Psoas muscle (tissue), 8 donors: ENCODE results near the gene PEX10. TPM values are rescaled to one million over a fixed set of nuclear protein-coding genes. Genes with fewer than 3 reads are reported as not detected.
"Not testable (repeated sequence)": the region's sequence is repeated elsewhere in the genome, so short reads cannot be mapped to it uniquely, and the experiment has no call there.

Source experiments
- ATAC-seq, 4 donors: fragments of 200-7000 bp; cut with Tn5 transposase; one replicate each; pipeline ENCODE4 v1.9.1; 2020; ENCODE audit warnings: moderate library complexity in 3 of 4, mild to moderate bottlenecking in 2 of 4
- DNase-seq, 2 donors: peaks; one replicate each; pipeline ENCODE4 v3.0.0-alpha.2; 2020
- H3K27ac ChIP-seq: fragments of 200-600 bp; one replicate; pipeline ENCODE4 v1.8.0; 2022
- H3K27me3 ChIP-seq, 3 donors: fragments of 200-600 bp in 1 of 3; one replicate each; pipeline versions ENCODE4 v1.6.1 to v1.8.0; 2013 to 2022; ENCODE audit warnings: low read length in 2 of 3, mild to moderate bottlenecking in 2 of 3, moderate library complexity in 1 of 3; ENCODE audit not compliant: insufficient read depth in 3 of 3
- H3K36me3 ChIP-seq, 2 donors: fragments of 200-600 bp in 1 of 2; one replicate each; pipeline versions ENCODE4 v1.6.1 to v1.8.0; 2013 to 2022; ENCODE audit warnings: low read depth in 1 of 2, mild to moderate bottlenecking in 1 of 2, moderate library complexity in 1 of 2; ENCODE audit not compliant: insufficient read depth in 1 of 2
- H3K4me1 ChIP-seq: fragments of 200-600 bp; one replicate; pipeline ENCODE4 v1.8.0; 2022
- H3K4me3 ChIP-seq: fragments of 200-600 bp; one replicate; pipeline ENCODE4 v1.8.0; 2022; ENCODE audit warnings: mild to moderate bottlenecking
- H3K9me3 ChIP-seq: fragments of 200-600 bp; one replicate; pipeline ENCODE4 v1.8.0; 2022
- WGBS, 3 donors: extraction: QIAGEN DNeasy Blood & Tissue Kit; methylation state at CpG; one replicate each; pipeline versions ENCODE4 v1.1.6 to v1.1.7; 2013; 5-methylcytosine and 5-hydroxymethylcytosine counted together
- intact Hi-C, 2 donors: fragments of 100-400 bp; cut with DNase I; formaldehyde crosslinking; loops; one replicate each; pipeline versions ENCODE4 v1.11.0 to v1.14.2; 2022
- long read RNA-seq, 2 donors: library from polyadenylated mRNA; unstranded; transcript quantifications; one replicate each; pipeline ENCODE4 v2.0.0, GENCODE V29; 2021
- polyA plus RNA-seq, 3 donors: library from polyadenylated mRNA; stranded (reverse); fragments of 200-250 nt; gene quantifications; one replicate each; pipeline ENCODE4 v1.2.3, GENCODE V29; 2013
- total RNA-seq, 4 donors: library from RNA; stranded (reverse); fragmentation: NEBNext Ultra II Directional in 2 of 4; extraction: Animal tissue kit (Norgen Biotek cat#: 25700) in 2 of 4; gene quantifications; one replicate each; pipeline versions ENCODE4 v1.2.1 to v1.2.4, GENCODE V29; 2021 to 2023
- TF ChIP-seq, protein P1 (sequence below): fragments of 200-600 bp; IDR thresholded peaks from one replicate; pipeline ENCODE4 v1.8.0; 2022; ENCODE audit warnings: antibody characterized with exemption
- donor health status: healthy with polysubstance abuse.
- donor health status: DM: no; HTN: no; CAD: no; lungs with moderate emphysema.
- donor health status: Bipolar disorder and iron deficiency.
- donor health status: healthy.
- donor health status: DM: yes; HTN: yes; CAD: no.
- donor health status: DM: no; HTN: no; CAD: no.
- donor health status: DM: no; HTN: no; CAD: no.
- donor health status: DM: yes; HTN: yes; CAD: no.

The PEX10 gene
- total RNA-seq (10 to 100 TPM; 14.1 to 19.7 (median 17.1) TPM), polyA plus RNA-seq (10 to 100 TPM; 12.6 to 18.4 (median 16.2) TPM)
- long read RNA-seq, donor 1, transcript PEX10-202 (6 exons, 1,997 nt): major isoform, 39 of 45 reads
- long read RNA-seq, donor 1, partial matches to known transcripts: 0 of 45 reads
- long read RNA-seq, donor 1, other reads (novel, unspliced or antisense): 6 of 45 reads
- long read RNA-seq, donor 2, transcript PEX10-202 (6 exons, 1,997 nt): major isoform, 47 of 69 reads
- long read RNA-seq, donor 2, partial matches to known transcripts: 8 of 69 reads
- long read RNA-seq, donor 2, other reads (novel, unspliced or antisense): 14 of 69 reads

DNA sequence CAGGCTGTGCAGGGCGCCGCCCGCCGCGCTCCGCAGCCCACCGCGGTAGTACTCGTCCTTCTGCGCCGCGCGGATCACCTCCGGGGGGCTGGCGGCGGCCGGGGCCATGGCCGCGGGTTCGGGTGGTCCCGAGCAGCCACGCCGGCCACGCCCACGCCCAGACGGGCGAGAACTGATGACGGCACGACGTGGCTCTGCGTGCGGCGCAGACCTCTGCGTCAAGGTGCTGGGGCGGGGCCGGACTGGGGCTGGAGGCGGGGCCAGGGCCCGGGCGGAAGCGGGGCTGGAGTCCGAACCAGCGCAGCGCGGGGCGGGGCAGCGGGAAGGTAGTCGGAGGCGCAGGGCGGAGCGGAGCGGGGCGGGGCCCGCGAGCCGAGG lies at the start of gene PEX10:
Gene PEX10, minus strand, starts transcription at position 170 of the 378 bp plus-strand sequence. Its CDS starts 62 bp downstream, at position 108.
- 0% methylated on average over 28 to 55 of the region's 55 CpGs for WGBS, 3 donors

DNA sequence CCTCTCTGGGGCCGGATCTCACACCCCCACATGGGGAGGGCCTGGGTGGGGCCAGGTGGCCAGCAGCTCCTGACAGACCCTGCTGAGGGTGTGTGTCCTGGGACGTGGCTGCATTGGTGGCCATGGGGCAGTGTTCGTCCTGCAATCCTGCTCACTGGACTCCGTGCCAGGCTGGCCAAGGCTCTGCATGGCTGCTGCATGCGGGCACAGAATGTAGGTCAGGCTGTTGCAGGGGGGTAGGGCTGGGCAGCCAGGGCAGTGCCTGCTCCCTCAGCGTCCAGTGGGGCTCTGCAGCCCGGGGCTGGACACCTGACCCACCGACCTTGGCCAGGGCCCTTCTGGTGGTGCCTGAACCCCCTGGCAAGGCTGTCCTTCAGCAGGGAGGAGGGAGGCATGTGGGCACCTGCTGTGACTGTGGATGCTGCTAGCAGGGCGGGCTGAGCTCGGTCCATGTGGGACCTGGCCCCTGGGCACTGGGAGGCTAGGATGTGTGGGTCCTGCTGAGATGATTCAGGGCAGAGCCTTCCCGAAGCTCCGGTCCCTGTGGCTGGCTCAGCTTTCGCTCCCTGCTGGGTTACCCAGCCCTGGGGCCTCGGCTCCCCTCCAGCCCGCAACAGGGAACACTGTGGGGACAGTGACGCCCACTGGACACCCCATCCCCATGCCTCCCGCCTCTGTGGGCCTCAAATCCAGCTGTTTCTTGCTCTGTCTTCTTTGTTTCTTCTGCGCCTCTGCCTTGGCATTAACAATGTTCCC lies 48.8 kb upstream of the PEX10 start:
- Histone ChIP-seq H3K36me3 (no peaks in the 10 kb centered on the region), H3K27ac (no peak overlapping the region), H3K27me3 (peaks cover 0 to 49% (median 14%) of the 10 kb centered on the region in 3 donors), H3K9me3 (no peaks in the 10 kb centered on the region), H3K4me1 (no peaks in the 10 kb centered on the region), H3K4me3 (no peak overlapping the region)
- peak in 1 of 4 donors; percentile 54 for ATAC-seq
- intact Hi-C loops: loop anchor here in 1 of 2 donors (5.0 kb wide), 1 partner anchor 86 kb away; no protein-coding TSS in a partner anchor
- 34 to 45% (median 40%) methylated on average over 16 to 18 of the region's 18 CpGs for WGBS, 3 donors
- TF ChIP-seq, protein P1, sequence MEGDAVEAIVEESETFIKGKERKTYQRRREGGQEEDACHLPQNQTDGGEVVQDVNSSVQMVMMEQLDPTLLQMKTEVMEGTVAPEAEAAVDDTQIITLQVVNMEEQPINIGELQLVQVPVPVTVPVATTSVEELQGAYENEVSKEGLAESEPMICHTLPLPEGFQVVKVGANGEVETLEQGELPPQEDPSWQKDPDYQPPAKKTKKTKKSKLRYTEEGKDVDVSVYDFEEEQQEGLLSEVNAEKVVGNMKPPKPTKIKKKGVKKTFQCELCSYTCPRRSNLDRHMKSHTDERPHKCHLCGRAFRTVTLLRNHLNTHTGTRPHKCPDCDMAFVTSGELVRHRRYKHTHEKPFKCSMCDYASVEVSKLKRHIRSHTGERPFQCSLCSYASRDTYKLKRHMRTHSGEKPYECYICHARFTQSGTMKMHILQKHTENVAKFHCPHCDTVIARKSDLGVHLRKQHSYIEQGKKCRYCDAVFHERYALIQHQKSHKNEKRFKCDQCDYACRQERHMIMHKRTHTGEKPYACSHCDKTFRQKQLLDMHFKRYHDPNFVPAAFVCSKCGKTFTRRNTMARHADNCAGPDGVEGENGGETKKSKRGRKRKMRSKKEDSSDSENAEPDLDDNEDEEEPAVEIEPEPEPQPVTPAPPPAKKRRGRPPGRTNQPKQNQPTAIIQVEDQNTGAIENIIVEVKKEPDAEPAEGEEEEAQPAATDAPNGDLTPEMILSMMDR: no peak
- DNase-seq: no peak

More for the DNA sequence above, at the start of gene PEX10:
- Histone ChIP-seq H3K27ac (peak within 1 kb of the TSS; percentile 91), H3K4me1 (peaks cover 19% of the 10 kb centered on the region), H3K4me3 (peak within 1 kb of the TSS; percentile 100), H3K27me3 (peaks cover 0 to 13% (median 4%) of the 10 kb centered on the region in 3 donors), H3K9me3 (no peaks in the 10 kb centered on the region), H3K36me3 (peaks cover 0 to 25% of the 10 kb centered on the region in 2 donors)
- TF ChIP-seq, protein P1: no peak
- intact Hi-C loops: loop anchor here (5.0 to 10.0 kb wide), 3 partner anchors 115 to 232 kb away; partner anchors contain the start of genes HES5 (in 1 of the 2) and PANK4 (in 1 of the 2)
- peak; percentile 96 to 97 (median 97) for ATAC-seq
- peak; percentile 98 to 99 for DNase-seq

DNA sequence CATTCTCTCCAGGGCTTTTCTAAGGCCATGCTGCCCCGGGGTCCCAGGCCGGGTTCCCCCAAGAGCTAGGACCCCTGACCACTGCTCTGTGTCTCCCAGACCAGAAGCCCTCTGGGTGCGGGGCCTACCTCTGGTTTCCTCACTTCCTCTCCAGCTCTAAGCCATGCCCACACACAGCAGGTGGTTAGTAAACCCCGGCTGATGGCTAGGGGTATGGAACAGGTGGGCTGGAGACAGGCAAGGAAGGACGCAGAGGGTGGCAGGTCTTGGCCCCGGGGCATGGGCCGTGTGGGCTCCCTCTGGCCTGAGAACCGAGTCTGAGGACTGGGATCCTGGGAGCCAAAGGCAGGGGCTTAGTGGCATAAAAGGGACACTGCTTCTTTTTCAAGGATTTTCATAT lies 47.8 kb upstream of the PEX10 start:
- intact Hi-C loops: loop anchor here in 1 of 2 donors (5.0 kb wide), 1 partner anchor 87 kb away; no protein-coding TSS in a partner anchor
- Histone ChIP-seq H3K27ac (no peak overlapping the region), H3K4me1 (no peaks in the 10 kb centered on the region), H3K36me3 (no peaks in the 10 kb centered on the region), H3K27me3 (peaks cover 0 to 44% (median 13%) of the 10 kb centered on the region in 3 donors), H3K4me3 (no peak overlapping the region), H3K9me3 (no peaks in the 10 kb centered on the region)
- TF ChIP-seq, protein P1: no peak
- 44 to 54% (median 51%) methylated on average over 8 of the region's 8 CpGs for WGBS, 3 donors
- peak in 2 of 4 donors; percentile 7 to 9 for ATAC-seq
- DNase-seq: no peak

DNA sequence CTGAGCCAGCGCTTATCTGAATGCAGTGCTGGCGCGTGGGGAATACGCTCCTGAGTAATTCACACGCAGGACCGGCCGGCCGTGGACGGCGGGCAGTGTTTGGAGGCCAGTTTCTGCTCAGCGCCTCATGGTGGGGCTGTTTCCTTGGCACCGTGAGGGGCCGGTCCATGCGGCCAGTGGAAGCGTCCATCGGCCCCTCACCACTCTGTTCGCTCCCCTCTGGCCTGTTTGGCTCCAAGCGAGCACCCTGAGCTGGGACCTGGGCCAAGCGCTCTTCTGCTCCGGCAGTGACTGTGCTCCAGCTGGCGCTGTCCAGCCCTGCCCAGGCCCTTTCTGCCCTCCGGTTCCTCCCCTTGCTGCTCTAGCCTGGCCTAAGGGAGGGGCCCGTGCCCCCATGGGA lies 47.4 kb upstream of the PEX10 start:
- Histone ChIP-seq H3K4me1 (no peaks in the 10 kb centered on the region), H3K4me3 (no peak overlapping the region), H3K27me3 (peaks cover 0 to 44% (median 13%) of the 10 kb centered on the region in 3 donors), H3K27ac (no peak overlapping the region), H3K9me3 (no peaks in the 10 kb centered on the region), H3K36me3 (no peaks in the 10 kb centered on the region)
- 19 to 35% (median 21%) methylated on average over 21 to 23 of the region's 23 CpGs for WGBS, 3 donors
- TF ChIP-seq, protein P1: peak; percentile 33
- ATAC-seq: peak; percentile 60 to 75 (median 64)
- peak in 1 of 2 donors; percentile 45 for DNase-seq
- intact Hi-C loops: loop anchor here in 1 of 2 donors (5.0 kb wide), 1 partner anchor 88 kb away; no protein-coding TSS in a partner anchor

DNA sequence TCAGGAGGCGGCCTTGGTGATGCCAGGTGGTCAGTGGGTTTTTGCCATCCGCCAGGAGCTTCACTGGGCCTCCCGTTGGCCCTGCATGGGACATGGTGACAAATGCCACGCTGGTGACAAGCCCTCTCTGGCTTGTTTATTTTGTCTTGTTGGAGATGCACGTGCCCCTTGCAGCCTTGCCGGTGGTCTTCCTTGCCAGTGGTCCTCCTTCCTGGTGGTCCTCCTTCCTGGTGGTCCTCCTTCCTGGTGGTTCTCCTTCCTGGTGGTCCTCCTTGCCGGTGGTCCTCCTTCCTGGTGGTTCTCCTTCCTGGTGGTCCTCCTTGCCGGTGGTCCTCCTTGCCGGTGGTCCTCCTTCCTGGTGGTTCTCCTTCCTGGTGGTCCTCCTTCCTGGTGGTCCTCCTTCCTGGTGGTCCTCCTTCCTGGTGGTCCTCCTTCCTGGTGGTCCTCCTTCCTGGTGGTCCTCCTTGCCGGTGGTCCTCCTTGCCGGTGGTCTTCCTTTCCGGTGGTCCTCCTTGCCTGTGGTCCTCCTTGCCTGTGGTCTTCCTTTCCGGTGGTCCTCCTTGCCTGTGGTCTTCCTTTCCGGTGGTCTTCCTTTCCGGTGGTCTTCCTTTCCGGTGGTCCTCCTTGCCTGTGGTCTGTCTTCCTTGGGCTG lies 46.9 kb upstream of the PEX10 start:
- DNase-seq, H3K9me3 ChIP-seq, H3K36me3 ChIP-seq, H3K4me1 ChIP-seq, H3K4me3 ChIP-seq, H3K27ac ChIP-seq, ATAC-seq, intact Hi-C loops: not testable (repeated sequence)
- 72 to 87% (median 73%) methylated on average over 12 to 16 of the region's 16 CpGs for WGBS, 3 donors
- H3K27me3 ChIP-seq: peaks cover 0 to 41% (median 12%) of the 10 kb centered on the region in 3 donors
